Hypothalamus (tissue), 51 donors: ENCODE data around the gene USP3.

Source experiments
- DNase-seq, 51 donors: peaks; one replicate each; lab custom pipeline; 2025; lab: John Stamatoyannopoulos, UW

Gene USP3

GRCh38 chr15:63640146-63640545 is 135.8 kb downstream of the USP3 start:
- no peak for DNase-seq
